ENCODE measurements around the gene TSPEAR. TPM values are rescaled to one million over a fixed set of nuclear protein-coding genes. Genes with fewer than 3 reads are reported as not detected.

TSPEAR gene
- total RNA-seq, 1 donor from 2014 or later, result 0.65 TPM

DNA sequence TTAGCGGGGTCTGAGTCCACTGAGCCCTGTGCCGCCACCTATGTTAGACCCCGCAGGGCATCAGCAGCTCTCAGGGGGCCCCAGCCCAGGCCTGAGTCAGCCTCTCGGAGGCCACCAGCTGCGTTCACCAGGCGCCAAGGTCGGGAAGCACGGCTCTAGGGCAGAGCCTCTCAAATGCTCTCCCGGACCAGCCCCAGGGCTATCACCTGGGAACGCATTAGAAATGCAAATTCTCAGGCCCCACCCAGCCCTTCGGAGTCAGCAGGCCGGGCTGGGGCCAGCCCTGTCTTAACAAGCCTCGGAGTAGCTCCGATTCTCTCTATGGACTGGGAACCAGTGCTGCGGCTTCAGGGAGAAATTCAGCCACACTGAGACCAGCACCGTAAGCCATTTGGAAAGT is 37.2 kb upstream of the TSPEAR start:
- intact Hi-C loops (cut with DNase I), result loop anchor here (10.0 kb wide), 2 partner anchors 134 to 234 kb away; partner anchors contain the start of gene KRTAP10-8
- ATAC-seq, result no peak
- DNase-seq (ENCODE audit: missing footprints), result peak; percentile 64

GRCh38 chr21:44742418-44743153 is 31.2 kb upstream of the TSPEAR start:
- intact Hi-C loops (cut with DNase I), result loop anchor here (10.0 kb wide), 2 partner anchors 128 to 228 kb away; partner anchors contain the start of gene KRTAP10-8
- ATAC-seq (no peak), DNase-seq (ENCODE audit: missing footprints) (no peak)

DNA sequence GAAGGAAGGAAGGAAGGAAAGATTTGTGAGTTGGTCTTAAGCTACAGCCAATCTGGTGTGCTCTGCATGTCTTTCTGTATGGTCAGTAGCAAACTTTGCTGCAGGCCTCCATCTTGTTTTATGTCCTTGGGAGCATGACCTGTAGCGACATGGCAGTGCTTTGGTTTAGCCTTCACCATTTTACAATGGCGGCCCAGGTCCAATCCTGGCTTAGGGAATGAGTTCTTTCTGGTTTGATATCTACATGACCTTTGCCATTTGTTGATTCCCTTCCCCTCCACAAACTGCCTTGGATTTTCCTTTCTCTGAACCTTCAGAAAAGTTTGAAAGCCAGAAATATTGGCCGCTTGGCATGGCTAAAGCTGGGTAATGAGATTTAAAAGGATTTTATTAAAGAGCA is 30.5 kb upstream of the TSPEAR start:
- ATAC-seq, result no peak
- intact Hi-C loops (cut with DNase I), result loop anchor here (10.0 kb wide), 2 partner anchors 127 to 227 kb away; partner anchors contain the start of gene KRTAP10-8
- DNase-seq (ENCODE audit: missing footprints), result no peak

DNA sequence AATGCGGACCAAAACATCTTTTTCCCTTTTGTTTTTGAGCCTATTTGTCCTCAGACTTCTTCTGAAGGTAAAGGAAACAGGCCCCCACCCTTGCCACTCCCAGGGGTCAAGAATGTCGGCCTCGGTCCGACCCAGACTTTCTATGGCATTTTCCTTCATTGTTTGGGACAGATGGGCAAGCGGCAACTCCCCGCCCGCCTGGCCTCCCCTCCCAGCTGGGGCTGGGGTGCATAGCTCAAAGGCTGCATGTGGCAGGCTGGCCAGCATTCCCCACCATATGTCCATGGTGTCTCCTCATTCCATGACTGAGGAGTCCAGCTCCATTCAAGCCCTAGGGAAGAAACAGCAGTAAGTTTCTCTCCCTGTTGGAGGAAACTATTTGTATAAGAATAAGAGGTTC is 29.4 kb upstream of the TSPEAR start:
- ATAC-seq (no peak), DNase-seq (ENCODE audit: missing footprints) (no peak)
- intact Hi-C loops (cut with DNase I), result loop anchor here (10.0 kb wide), 2 partner anchors 126 to 226 kb away; partner anchors contain the start of gene KRTAP10-8

DNA sequence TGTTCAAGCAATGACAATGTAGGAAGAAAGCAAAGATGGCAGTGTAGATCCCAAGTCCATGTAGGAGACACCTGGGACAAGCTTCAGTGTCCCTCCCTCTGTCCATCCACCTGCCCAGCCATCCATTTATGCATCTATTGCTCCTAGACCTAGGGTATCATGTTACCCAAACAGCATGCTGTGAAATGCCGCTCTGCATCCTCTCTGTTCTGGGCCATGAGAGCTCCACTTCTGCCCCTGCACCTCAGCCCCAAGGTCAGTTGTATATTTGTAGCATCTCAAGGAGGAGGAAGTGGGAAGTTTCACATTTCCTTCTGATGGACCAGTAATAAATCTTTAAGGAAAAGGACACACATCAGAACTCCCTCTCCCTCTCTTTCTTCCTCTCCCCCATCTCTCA is 27.9 kb upstream of the TSPEAR start:
- no peak for DNase-seq (ENCODE audit: missing footprints)
- ATAC-seq, result no peak
- intact Hi-C loops (cut with DNase I), result no loop called here

- DNase-seq (ENCODE audit: missing footprints) (no peak), ATAC-seq (no peak)
- intact Hi-C loops (cut with DNase I), result no loop called here
Measured at GRCh38 chr21:44738621-44739020, 27.2 kb upstream of the TSPEAR start.

DNA sequence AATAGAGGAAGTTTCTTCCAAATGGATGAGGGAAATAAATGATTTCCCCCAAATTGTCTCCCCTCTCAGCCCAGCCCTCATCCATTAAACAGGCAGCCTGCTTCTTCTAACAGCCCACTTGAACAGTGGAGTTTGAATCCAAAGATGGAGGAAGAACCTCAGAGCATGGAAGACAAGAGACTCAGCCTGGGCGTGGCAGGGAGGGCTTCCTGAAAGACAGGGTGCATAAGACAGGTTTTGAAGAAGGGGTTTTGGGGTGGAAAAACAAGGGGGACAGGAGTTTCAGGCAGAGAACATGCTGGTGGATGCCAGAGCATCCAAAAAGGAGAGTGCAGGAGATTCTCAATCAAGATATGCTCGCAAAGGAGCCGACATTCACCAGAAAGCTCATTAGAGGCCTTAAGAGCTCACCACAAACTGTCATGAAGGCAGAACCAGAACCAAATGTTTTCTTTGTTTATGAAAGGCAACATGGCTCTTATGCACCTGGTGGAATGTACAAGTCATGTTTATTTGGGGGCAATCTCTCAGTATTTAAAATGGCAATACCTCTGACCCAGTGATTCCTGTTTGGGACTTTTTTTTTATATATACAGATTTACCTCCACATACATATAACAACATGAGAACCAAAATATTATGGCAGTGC is 26.5 kb upstream of the TSPEAR start:
- intact Hi-C loops (cut with DNase I), result no loop called here
- ATAC-seq (no peak), DNase-seq (ENCODE audit: missing footprints) (no peak)

DNA sequence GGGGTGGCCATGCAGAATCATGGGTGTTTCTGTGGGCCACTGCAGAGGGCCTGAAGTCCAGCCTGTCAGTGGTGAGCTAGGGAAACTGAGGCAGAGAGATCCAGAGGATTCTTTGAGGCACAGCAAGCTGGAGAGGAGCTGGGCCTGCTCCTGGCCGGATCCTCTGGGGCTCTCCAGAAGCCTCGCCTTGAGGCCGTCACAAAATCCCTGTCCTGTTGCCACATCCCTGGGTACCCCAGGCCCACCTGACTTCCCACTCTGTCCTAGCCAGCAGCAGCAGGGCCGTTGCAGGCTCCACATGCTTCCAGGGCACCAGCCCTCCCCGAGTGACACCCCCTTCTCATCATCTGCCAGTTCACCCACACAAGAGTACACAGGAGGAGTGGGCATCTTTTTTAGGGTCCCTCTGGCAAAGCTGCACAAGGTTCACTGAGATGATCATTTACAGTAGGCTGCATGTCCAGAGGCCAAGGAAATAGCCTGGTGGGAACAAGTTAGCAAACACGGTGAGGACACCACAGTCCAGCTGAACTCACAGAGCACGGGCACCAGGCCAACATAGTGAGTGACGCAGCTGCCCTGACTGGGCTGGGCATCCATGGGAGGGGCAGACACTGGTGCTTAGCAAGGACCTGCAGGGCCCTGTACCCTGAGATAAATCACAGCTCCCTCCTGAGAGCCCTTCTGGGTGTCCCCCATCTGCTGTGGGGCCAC is 25.1 kb upstream of the TSPEAR start:
- DNase-seq (ENCODE audit: missing footprints) (no peak), ATAC-seq (no peak)
- intact Hi-C loops (cut with DNase I), result no loop called here

DNA sequence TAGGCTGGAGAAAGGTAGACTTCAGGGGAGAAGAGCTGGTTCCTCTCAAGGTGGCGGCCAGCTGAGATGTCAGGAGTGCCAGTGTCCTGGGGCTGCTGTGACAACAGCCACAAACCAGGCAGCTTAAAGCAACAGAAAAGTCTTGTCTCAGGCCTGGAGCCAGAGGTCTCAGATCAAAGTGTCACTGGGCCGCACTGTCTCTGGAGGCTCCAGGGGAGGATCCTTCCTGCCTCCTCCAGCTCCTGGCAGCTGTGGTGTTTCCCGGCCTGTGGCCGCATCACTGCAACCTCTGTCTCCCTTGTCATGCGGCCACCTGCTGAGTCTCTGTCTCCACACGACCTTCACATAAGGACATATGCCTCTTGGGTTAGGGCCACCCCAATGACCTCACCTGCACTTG is 24.4 kb upstream of the TSPEAR start:
- intact Hi-C loops (cut with DNase I), result no loop called here
- DNase-seq (ENCODE audit: missing footprints) (no peak), ATAC-seq (no peak)

- intact Hi-C loops (cut with DNase I), result no loop called here
- DNase-seq (ENCODE audit: missing footprints) (no peak), ATAC-seq (no peak)
Measured at GRCh38 chr21:44734841-44735240, 23.5 kb upstream of the TSPEAR start.

DNA sequence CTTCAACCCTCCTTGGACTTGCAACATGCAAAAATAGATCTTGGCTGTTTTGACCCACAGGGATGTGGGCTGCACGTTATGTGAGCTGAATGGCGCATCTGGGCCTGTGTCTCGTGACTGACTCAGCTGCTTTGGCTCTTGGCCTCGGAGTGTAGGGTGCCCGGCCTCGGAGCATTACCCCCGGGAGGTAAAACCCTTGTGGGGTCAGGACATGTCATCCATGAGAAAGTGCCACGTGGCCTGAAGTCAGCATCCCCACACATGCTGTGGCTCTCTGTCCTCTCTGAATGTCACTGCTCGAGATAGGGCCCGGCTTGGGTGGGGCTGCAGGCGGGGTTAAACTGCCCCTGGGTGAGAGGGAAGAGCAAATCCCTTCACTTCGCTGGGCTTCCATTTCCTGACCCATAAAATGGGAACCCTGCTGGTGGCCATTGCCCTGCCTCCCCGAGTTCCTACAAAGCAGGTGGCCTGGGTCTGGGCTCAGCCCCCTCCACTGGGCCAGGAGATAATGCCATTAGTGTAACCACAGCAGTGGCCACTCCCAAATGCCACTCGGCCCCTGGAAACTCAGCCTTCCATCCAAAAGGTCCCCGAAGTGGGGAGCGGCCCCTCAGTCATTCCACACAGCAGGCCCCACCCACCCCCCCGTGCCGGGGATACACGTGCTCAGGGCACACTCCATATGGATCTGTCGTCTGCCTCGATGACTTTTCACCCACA is 22.8 kb upstream of the TSPEAR start:
- intact Hi-C loops (cut with DNase I), result no loop called here
- no peak for DNase-seq (ENCODE audit: missing footprints)
- ATAC-seq, result no peak

GRCh38 chr21:44732956-44733355 is 21.6 kb upstream of the TSPEAR start:
- intact Hi-C loops (cut with DNase I), result no loop called here
- ATAC-seq, result no peak
- no peak for DNase-seq (ENCODE audit: missing footprints)

GRCh38 chr21:44732263-44732662 is 20.9 kb upstream of the TSPEAR start:
- intact Hi-C loops (cut with DNase I), result no loop called here
- DNase-seq (ENCODE audit: missing footprints), result no peak
- ATAC-seq, result no peak

DNA sequence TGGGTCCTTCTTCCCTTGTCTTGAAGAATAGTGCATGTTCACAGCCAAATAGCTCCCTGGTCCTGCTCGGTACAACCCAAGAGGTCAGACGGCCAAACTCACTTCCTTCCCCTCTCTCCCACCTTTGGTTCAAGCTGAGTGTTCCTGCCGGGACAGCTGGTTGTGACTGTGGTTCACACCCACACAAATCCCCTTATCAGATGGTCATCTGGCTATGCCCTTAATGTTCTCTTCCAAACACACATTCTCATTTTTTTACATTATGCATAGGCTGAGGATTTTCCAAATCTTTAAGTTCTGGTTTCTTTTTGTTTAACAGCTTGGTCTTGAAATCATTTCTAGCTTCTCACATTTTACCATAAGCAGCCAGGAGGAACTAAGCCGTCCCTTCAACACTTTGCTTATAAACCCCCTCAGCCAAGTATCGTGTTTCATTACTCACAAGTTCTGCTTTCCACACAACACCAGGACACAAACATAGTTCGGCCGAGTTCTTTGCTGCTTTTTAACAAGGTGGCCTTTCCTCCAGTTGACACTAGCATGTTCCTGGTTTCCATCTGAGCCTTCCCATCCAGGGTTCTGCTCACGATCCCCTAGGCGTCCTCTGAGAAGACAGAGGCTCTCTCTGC is 19.7 kb upstream of the TSPEAR start:
- intact Hi-C loops (cut with DNase I), result no loop called here
- ATAC-seq (no peak), DNase-seq (ENCODE audit: missing footprints) (no peak)

- ATAC-seq (no peak), DNase-seq (ENCODE audit: missing footprints) (no peak)
- intact Hi-C loops (cut with DNase I), result no loop called here
Measured at GRCh38 chr21:44730028-44730395, 18.6 kb upstream of the TSPEAR start.

GRCh38 chr21:44729336-44730027 is 18.1 kb upstream of the TSPEAR start:
- ATAC-seq, result no peak
- DNase-seq (ENCODE audit: missing footprints), result no peak
- intact Hi-C loops (cut with DNase I), result no loop called here

DNA sequence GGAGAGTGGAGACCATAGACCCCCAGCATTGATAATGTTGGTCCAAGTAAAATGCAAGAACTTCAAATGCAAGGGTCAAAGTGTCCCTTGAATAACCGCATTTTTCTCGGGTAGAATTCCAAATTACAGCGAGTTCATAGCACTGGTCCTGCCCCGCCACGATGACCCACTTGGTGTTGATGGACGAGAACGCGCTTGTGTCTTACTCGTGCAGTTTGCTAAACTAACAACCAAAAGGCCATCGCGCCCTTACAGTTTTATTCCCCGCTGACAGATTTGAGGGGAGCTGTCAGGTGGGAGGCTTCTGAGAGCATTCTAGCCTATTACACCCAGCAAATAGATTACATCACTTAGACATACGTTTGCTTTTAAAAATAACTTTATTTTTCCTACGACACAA is 17.3 kb upstream of the TSPEAR start:
- intact Hi-C loops (cut with DNase I), result no loop called here
- ATAC-seq (no peak), DNase-seq (ENCODE audit: missing footprints) (no peak)

DNA sequence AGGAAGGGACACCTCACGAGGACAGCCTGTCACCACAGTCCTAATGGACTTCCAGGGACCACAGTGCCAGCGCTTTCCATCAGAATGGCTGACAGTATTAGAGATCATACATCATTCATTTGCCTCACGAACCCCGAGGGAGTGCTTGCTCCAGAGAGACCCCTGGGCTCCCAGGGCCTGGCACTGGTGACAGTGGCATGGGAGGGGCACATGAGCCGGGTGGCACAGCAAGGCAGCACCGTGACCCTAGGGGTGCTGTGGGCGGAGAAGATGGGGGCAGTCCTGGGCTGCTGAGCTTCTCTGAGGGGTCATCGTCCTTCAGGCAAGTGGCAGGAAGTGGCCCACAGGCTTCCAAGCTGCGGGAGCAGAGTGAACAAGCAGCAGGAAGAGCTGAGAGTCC is 16.4 kb upstream of the TSPEAR start:
- no peak for ATAC-seq
- intact Hi-C loops (cut with DNase I), result no loop called here
- no peak for DNase-seq (ENCODE audit: missing footprints)

All from Right ventricle myocardium inferior (tissue), 1 donor.